GM12891 (cell line): ENCODE results near the gene PYROXD2.

ENCODE experiments used
- POLR2A ChIP-seq: IDR thresholded peaks from 2 replicates; pipeline ENCODE4 v1.6.1; 2011; ENCODE audit warnings: low read depth, low read length, control low read depth
- POLR2AphosphoS5 ChIP-seq: IDR thresholded peaks from 2 replicates; pipeline ENCODE4 v1.6.1; 2011; ENCODE audit warnings: low read depth, low read length, control low read depth

DNA sequence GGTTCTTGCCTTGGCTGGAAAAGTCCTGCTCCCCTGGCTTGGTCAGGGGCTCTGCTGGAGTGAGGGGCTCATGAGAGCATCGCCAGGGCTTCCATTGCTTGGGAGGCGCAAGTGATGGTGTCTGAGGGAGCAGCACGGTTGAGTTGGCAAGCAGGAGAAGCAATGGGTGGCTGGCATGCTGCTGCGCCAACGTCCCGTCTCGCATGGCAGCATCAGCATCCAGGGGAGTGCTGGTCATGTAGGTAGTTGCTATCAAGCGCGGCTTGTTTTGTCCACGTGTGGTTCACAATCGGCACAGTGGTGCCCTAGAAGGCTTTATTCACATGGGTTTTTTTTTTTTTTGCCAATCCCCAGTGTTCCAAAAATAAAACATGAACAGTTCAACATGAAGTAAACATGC is 3.8 kb downstream of the PYROXD2 start:
- TF ChIP-seq POLR2A (no peak), POLR2AphosphoS5 (no peak)
